EL (cell line): ENCODE measurements around the gene LMBR1.

Experiments used
- DNase-seq: peaks from one replicate; pipeline ENCODE4 v3.0.0-alpha.2; 2016

The LMBR1 gene

GRCh38 chr7:156791241-156791640 is 101.7 kb downstream of the LMBR1 start:
- no peak for DNase-seq

GRCh38 chr7:156790264-156790663 is 102.7 kb downstream of the LMBR1 start:
- DNase-seq: no peak

DNA sequence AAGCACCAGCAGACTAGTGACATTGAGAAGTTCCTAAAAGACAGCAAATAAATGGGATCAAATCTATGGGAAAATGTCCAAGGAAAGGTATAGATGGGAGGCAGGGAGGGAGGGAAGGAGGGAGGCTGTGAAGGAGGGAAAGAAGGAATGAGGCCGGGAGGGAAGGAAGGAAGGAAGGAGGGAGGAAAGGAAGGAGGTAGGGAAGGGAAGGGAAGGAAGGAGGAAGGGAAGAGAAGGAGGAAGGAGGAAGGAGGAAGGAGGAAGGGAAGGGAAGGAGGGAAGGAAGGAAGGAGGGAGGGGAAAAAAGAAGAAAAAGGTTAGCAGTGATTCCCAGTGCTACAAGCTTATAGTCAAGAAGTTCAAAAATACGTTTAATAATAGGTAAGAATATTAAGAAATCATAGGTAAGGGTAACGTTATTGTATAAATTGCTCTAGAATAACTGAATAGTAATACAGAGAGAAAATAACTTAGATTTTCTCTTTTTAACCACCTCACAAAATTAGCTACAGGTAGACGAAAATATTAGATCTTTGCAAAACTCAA is 106.9 kb downstream of the LMBR1 start:
- DNase-seq: no peak

- no peak for DNase-seq
Measured at GRCh38 chr7:156783864-156784263, 109.1 kb downstream of the LMBR1 start.

DNA sequence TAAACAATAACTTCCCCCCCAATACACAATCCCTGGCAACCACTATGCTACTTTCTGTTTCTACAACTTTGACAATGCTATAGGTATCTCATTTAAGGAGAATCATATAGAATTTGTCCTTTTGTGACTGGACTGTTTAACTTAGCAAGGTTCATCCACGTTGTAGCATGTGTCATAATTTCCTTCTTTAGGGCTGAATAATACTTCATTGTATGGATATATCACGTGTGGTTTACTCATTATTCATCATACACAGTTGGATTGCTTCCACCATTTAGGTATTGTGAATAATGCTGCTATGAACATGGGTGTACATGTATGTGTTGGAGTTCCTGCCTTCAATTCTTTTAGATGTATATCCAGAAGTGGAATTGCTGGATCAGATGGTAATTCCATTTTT is 111.0 kb downstream of the LMBR1 start:
- DNase-seq: no peak

GRCh38 chr7:156780724-156781455 is 112.1 kb downstream of the LMBR1 start:
- no peak for DNase-seq

DNA sequence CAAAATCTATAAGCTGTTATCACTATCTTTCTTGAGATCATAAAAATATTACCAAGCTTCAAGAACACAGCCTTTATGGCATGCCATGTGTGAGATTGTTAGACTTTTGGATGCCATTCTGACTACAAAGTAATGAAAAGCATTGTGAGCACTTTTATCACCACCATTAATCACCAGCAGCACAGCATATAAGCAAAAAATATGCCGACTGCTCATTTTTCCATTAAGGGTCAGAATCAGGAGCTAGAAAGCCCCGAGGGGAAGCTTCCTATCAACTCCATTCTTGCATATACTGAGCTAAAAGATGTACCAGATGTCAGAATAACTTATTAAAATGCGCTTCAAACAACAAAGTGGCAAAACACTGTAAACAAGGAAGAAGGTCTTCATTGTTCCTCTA is 114.3 kb downstream of the LMBR1 start:
- DNase-seq: peak; percentile 7

DNA sequence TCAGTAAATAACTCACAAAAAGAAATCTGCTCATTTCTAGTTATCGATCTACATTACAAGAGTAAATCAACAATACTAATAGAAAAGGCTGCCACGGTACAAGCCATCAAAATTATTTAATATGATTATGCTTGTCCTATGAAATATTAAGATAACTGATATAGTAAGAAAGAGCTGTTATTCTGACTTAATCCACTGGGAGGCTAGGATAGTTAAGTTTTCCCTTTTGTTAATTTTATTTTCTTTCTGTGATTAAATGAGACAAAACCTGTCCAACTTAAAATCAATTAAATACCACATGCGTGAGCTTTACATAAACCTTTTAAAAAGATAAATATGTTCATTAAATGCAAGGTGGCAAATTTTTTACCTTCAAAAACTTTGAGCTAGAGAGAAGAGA is 114.8 kb downstream of the LMBR1 start:
- DNase-seq: no peak

DNA sequence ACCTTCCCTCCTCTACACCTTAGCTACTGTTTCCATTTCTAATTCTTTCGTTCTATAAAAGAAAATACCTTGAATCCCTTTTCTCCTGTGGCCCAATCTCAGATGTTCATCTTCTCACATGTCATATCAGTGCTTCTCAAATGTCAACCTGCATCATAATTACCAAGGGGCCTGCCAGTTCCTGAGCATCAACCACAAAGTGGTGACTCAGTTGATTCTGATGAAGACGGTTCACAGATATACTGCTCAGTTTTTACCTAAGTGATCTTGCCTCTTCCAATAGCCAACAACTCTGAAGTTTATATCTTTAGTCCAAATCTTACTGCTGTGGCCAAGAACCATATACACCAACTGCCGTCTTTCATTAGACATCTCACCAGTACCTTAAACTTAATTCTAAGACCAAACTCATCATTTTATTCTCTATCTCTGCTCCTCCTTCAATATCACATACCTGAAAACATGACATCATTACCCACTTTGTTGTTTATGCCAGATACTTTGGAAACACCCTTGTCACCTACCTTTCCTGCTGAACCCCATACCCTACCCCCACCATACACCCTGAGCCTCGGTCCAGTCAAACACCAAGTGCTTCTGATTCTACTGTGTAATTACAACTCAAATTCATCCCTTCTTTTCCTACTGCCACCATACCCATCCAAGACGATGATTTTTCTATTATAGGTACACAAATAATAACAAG is 115.5 kb downstream of the LMBR1 start:
- no peak for DNase-seq

- DNase-seq: no peak
Measured at GRCh38 chr7:156776527-156776926, 116.5 kb downstream of the LMBR1 start.

DNA sequence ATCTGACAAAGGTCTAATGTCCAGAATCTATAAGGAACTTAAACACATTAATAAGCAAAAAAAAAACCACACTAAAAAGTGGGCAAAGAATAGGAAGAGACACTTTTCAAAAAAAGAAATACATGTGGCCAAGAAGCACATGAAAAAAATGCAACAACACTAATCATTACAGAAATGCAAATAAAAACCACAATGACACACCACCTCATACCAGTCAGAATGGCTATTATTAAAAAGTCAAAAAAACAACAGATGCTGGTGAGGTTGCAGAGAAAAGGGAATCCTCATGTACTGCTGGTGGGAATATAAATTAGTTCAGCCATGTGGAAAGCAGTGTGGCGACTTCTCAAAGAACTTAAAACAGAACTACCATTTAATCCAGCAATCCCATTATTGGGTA is 119.0 kb downstream of the LMBR1 start:
- DNase-seq: peak; percentile 16

DNA sequence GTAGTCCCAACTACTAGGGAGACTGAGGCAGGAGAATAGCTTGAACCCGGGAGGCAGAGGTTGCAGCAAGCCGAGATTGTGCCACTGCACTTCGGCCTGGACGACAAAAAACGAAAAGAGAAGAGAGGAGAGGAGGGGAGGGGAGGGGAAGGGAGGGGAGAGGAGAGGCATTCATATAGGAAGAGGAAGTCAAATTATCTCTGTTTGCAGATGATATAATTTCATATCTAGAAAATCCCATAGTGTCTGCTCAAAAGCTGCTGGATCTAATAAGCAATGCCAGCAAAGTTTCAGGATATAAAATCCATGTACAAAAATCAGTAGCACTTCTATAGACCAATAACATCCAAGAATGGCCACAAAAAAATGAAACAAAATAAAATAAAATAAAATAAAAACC is 120.3 kb downstream of the LMBR1 start:
- DNase-seq: no peak

- no peak for DNase-seq
Measured at GRCh38 chr7:156768698-156769472, 124.1 kb downstream of the LMBR1 start.

DNA sequence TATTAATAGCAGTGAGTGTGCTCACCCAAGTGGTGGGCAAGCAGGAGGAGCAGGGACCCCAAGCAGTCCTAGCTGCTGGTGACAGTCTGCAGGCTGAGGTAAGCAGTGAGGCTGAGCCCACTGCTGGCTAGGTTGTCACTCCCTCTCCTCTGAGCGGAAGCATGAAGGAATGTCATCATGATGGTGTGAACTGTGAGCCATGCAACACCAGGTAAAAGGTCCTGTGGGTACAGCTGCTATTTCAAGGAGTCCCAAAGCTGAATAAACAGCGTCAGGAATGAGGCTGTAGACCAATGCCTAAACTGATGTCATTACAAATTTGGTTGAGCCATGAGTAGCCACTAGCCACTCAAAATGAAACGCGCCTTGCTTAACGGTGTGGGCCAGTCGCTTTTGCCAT is 126.3 kb downstream of the LMBR1 start:
- DNase-seq: no peak

DNA sequence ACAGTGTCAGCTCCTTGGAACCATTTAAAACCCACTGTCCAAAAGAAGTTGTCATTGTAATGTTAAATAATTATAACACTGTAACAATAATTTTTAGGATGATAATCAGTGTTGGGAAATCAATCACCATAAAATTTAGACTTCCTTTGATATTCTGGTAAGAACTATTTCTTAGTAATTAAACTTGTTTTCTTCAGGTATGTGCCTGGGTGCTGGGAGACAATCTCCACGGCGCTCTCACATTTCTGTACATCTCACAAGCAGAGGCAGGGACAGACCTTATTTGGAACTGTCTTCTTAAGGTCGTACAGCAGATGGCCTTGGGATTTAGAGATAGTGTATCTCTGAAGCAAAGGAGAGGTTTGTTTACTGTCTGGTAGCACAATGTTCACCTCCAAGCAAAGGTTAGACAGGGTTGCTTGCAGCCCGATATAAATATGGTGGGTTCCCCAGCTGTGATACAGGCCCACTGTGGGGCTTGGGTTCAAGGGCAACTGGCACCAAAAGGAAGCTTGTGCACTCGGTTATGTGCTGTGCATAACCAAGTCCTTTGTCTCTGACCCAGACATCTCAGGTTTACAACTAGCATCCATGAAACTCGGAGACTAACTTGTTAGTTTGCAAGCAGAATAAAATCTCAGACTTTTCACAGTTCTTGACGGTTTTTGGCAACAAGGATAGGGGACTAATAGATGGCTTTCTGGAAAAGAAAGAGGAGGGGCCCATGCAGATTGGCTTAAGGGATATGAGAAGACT is 126.9 kb downstream of the LMBR1 start:
- no peak for DNase-seq

DNA sequence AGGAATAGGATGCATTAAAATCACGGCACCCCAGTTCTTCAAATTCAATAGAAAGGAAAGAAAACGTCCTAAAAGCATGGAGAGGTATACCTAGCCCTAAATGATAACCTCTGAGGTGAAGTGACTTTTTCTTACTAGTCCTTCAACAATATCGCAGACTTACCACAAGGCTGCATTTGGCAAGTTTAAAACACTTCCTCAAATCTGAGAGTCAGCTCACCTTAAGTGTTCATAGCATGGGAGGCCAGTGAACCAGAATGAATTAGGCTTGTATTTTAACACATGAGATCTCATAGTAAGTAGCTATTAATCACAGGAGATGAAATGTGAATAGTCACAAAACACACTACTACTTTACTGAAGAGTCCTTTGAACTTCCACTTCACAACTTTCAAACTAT is 128.2 kb downstream of the LMBR1 start:
- no peak for DNase-seq

DNA sequence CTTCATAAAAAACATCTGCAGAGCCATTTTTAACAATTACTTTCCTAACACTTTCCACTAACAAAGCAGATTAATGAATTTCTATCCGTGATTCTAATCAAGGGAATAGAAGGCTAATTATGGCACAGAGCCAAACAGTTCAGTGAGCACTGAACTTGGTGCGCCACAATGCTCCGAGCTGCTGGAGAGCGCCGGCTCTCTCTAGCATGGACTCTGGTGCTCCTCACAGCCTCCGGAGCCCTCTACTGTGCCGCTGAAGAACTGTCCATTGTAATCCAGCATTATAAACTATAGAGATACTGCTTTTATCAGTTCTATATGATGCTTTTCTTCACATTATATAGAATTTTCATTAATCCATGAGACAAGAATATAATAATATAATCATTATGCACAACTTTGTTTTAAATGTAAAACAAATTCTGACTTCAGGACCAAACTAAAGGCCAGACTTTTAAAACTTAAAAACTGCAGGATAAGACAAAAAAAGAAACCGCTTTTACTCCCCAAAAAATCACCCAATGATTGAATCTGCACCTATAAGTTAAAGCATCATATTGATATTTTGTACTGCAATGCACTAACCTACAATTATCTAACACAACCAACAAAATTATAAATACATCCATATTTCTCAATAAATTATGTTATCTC is 128.8 kb downstream of the LMBR1 start:
- DNase-seq: peak; percentile 55

- no peak for DNase-seq
Measured at GRCh38 chr7:156759579-156760202, 133.3 kb downstream of the LMBR1 start.

DNA sequence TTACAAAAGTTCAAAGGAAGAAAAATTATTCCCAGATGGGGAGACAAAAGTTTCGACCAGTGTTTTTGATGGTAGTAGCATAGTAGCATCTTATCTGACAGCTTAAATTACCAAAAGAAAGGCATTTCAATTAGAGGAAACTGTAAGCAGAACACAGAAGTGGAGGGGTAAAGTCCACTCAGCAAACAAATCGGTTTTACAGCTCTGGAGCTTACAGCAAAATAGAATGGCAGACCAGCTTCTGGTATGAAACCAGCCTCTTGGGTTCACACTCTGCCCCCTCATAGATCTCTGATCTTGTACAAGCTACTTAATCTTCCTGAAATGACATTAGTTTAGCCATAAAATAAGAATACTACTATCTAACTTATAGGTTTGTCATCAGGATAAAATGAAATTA is 133.8 kb downstream of the LMBR1 start:
- no peak for DNase-seq

- DNase-seq: no peak
Measured at GRCh38 chr7:156754201-156754600, 138.8 kb downstream of the LMBR1 start.

DNA sequence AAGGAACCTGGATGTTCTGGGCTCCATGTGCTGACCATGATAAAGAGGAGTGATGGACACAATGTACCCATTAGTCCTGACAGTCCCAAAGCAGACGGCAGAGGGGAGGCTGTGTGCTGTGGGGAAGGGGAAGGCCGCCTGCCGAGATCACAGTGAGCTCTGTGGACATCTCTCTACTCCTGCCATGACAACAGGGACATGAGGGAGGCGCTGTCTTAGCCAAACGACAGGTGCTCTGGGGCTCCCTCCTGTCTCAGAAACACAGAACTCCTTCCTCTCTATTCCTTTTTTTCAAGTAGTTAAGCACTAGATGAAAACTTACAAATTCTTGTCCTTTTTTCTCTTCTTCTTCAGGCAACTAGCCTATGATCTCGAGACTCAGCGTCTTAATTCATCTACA is 139.4 kb downstream of the LMBR1 start:
- no peak for DNase-seq

DNA sequence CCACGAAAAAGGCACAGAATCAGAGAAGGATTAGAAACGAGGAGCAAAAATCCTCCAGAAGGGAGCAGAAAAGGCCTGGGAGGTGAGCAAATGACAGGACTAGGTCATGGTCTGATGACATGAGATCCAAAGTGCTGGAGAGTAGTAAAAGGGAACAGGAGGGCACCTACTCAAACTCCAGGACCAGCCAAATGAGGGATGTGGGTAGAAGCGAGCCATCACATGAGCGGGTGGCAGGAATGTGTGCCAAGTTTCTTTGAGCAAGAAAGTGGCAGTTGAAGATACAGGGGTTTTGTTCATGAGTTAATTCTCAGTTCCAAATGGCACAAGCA is 139.8 kb downstream of the LMBR1 start:
- DNase-seq: no peak
